GM23338 (cell line): ENCODE results near the gene CTDSP2.

Experiments used
- CREB1 ChIP-seq: fragments of 250-450 bp; sonication (Bioruptor Pico); IDR thresholded peaks from 2 replicates; pipeline ENCODE4 v1.5.0; 2020; ENCODE audit warnings: low read depth, mild to moderate bottlenecking, moderate library complexity
- CTCF ChIP-seq, 2 experiments: fragments of 200-600 bp in 1 of 2; sonication (generic) in 1 of 2; conservative IDR thresholded peaks; 2 replicates each; pipeline versions ENCODE4 v1.5.1 to v1.6.1; 2016 to 2017; ENCODE audit warnings: antibody characterized with exemption in 2 of 2, low read depth in 2 of 2, mild to moderate bottlenecking in 2 of 2, moderate library complexity in 1 of 2
- ETS1 ChIP-seq: IDR thresholded peaks from 2 replicates; pipeline ENCODE4 v1.6.1; 2016; ENCODE audit warnings: antibody characterized with exemption
- EZH2 ChIP-seq: fragments of 200-600 bp; sonication (generic); IDR thresholded peaks from one replicate; pipeline ENCODE4 v1.8.0; 2017; ENCODE audit warnings: antibody characterized with exemption, mild to moderate bottlenecking, low read depth; ENCODE audit not compliant: unreplicated experiment
- EZH2phosphoT487 ChIP-seq: fragments of 200-600 bp; sonication (generic); IDR thresholded peaks from one replicate; pipeline ENCODE4 v1.8.1; 2018; ENCODE audit warnings: antibody characterized with exemption; ENCODE audit not compliant: unreplicated experiment
- NANOG ChIP-seq: IDR thresholded peaks from 2 replicates; pipeline ENCODE4 v1.6.1; 2016; ENCODE audit warnings: antibody characterized with exemption, borderline replicate concordance
- POLR2AphosphoS5 ChIP-seq: IDR thresholded peaks from 2 replicates; pipeline ENCODE4 v1.6.1; 2016; ENCODE audit warnings: antibody characterized with exemption, low read depth
- ZNF331 ChIP-seq: fragments of 250-450 bp; sonication (Bioruptor Pico); IDR thresholded peaks from 2 replicates; pipeline ENCODE4 v1.5.0; 2020; ENCODE audit warnings: low read depth, mild to moderate bottlenecking, moderate library complexity
- TF ChIP-seq, protein P1 (sequence below): IDR thresholded peaks from one replicate; pipeline ENCODE4 v1.6.1; 2018; ENCODE audit warnings: antibody characterized with exemption; ENCODE audit not compliant: unreplicated experiment

DNA sequence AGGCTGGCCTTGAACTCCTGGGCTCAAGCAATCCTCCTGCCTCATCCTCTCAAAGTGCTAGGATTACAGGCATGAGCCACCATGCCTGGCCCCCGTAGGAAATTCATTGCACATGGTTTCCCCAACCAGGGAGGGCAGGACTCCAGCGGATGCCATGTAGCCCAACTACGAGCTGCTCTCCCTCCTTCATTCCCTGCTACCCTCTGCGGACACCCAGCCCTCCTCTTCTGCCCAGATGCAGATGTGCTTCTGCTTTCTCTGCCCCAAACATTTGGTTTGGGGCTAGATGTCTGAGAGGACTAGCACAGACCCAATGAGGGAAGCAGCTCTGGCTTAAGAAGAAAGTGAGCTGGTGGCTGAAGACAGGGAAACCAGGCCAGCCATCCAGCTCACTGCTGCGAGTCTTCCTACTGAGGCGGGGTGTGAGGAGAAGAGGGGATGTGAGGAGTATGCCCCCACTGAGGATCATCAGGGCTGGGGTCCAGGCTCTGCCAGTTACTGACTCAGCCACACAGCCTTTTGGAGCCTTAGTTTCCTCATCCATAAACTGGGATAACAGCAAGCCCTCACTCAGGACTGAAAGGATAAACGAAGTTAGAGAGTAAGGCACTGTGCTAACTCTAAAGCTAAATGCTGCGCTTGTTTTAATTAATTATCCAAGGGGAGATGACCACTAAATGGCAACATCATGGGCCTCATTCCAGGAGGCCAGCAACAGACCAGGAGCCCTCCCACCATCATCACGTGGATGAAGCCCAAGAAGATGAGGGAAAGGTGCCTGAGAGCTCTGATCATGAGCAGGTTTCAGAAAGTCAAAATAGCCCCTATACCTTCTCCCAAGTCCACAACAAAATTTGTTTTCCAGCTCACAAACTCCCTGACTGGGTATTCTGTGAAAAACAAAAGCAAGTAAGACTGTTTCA lies 10.9 kb downstream of the CTDSP2 start:
- TF ChIP-seq EZH2, result no peak
- no peak for TF ChIP-seq CTCF (conservative IDR thresholded peaks at IDR 0.05; ENCODE audit: low read depth in 2 of 2)
- no peak for TF ChIP-seq ZNF331 (CRISPR knock-in tag)
- TF ChIP-seq, protein P1, sequence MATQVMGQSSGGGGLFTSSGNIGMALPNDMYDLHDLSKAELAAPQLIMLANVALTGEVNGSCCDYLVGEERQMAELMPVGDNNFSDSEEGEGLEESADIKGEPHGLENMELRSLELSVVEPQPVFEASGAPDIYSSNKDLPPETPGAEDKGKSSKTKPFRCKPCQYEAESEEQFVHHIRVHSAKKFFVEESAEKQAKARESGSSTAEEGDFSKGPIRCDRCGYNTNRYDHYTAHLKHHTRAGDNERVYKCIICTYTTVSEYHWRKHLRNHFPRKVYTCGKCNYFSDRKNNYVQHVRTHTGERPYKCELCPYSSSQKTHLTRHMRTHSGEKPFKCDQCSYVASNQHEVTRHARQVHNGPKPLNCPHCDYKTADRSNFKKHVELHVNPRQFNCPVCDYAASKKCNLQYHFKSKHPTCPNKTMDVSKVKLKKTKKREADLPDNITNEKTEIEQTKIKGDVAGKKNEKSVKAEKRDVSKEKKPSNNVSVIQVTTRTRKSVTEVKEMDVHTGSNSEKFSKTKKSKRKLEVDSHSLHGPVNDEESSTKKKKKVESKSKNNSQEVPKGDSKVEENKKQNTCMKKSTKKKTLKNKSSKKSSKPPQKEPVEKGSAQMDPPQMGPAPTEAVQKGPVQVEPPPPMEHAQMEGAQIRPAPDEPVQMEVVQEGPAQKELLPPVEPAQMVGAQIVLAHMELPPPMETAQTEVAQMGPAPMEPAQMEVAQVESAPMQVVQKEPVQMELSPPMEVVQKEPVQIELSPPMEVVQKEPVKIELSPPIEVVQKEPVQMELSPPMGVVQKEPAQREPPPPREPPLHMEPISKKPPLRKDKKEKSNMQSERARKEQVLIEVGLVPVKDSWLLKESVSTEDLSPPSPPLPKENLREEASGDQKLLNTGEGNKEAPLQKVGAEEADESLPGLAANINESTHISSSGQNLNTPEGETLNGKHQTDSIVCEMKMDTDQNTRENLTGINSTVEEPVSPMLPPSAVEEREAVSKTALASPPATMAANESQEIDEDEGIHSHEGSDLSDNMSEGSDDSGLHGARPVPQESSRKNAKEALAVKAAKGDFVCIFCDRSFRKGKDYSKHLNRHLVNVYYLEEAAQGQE, result no peak
- no peak for TF ChIP-seq CREB1 (CRISPR knock-in tag)
- TF ChIP-seq NANOG, result no peak
- no peak for TF ChIP-seq POLR2AphosphoS5
- TF ChIP-seq EZH2phosphoT487, result no peak
- no peak for TF ChIP-seq ETS1
